NCI-H2107 treated with DMSO at 0.1 percent for 48 hours (cell line): ENCODE measurements around the gene LASP1NB.
"Not testable (repeated sequence)": the region's sequence is repeated elsewhere in the genome, so short reads cannot be mapped to it uniquely, and the experiment has no call there.

Experiments used
- DNase-seq: peaks from one replicate; lab custom pipeline; 2025; ENCODE audit not compliant: unreplicated experiment; lab: John Stamatoyannopoulos, UW

LASP1NB gene

GRCh38 chr17:38959508-38959907, 34.1 kb downstream of the LASP1NB start:
- DNase-seq = no peak

- no peak for DNase-seq
Measured at GRCh38 chr17:38960402-38960801, 35.0 kb downstream of the LASP1NB start.

- DNase-seq = no peak
Measured at GRCh38 chr17:38961413-38961812, 36.0 kb downstream of the LASP1NB start.

- no peak for DNase-seq
Measured at GRCh38 chr17:38967290-38967738, 41.9 kb downstream of the LASP1NB start, which contains the start of gene FBXO47. FBXO47 (minus strand) TSS chr17:38967403; CDS start chr17:38963025, 4,378 bp downstream.

GRCh38 chr17:38969281-38969680, 43.9 kb downstream of the LASP1NB start:
- DNase-seq = no peak

GRCh38 chr17:38970128-38970527, 44.7 kb downstream of the LASP1NB start:
- DNase-seq = no peak

- DNase-seq = peak; percentile 23
Measured at GRCh38 chr17:38970804-38971203, 45.4 kb downstream of the LASP1NB start.

- DNase-seq = not testable (repeated sequence)
Measured at GRCh38 chr17:38976187-38976551, 50.8 kb downstream of the LASP1NB start.

GRCh38 chr17:38978180-38978579, 52.8 kb downstream of the LASP1NB start:
- no peak for DNase-seq
